ENCODE measurements around the gene CASQ2. TPM values are rescaled to one million over a fixed set of nuclear protein-coding genes. Genes with fewer than 3 reads are reported as not detected.

Gene CASQ2
- total and polyA plus RNA-seq, 9 of the 15 experiments (the other 6 are each of a cell fraction or from before 2014, with no cell fraction given), result not detected

DNA sequence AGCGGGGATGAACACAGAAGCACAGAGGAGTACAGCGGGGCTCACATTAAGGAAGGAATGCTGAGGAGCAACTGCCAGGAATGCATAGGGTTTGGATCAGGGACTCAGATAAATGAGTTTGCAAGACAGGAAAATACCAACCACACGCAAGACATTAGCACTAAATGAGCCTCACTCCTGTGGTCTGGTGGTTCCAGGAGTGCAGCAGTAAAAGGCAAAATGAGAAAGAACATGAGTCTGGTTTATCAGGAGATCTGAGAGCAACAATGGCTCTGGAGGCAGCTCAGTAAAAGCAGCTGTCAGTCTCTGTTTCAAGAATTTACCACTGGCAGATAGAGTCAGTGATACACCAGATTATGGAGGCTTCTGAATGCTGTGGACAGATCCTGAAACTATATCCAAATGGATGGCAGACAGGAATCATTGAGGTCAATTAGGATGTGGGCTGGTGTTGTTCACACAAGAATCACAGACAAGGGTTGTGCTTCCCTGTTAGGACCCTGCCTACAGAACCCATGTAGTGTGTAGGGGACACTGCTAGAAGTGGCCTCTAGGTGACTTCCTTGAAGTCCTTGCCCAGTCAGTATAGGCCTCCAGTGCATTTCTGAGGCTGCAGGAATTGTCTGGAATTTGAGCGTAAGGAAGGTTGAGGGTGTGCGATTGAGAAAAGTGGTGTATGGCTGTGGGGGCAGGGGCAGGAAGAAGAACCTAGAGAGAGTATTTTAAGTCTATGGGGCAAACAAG is 50.3 kb downstream of the CASQ2 start:
- Histone ChIP-seq H3K9me3 (replicated peaks; ENCODE audit: control insufficient read depth, insufficient read depth, low read depth, low read length) (no peaks in the 10 kb centered on the region), H3K9me1 (ENCODE audit: control insufficient read depth, insufficient read depth, low read length) (no peaks in the 10 kb centered on the region), H3K4me1 (replicated peaks in 1 of 2; ENCODE audit: control insufficient read depth in 2 of 2, insufficient read depth in 2 of 2, low read length in 2 of 2) (no peaks in the 10 kb centered on the region), H3K27ac (ENCODE audit: extremely low read depth, low read depth, low read length) (no peak overlapping the region), H3K36me3 (ENCODE audit: control insufficient read depth, insufficient read depth, low read length) (no peaks in the 10 kb centered on the region), H3K9ac (ENCODE audit: insufficient read depth in 1 of 2, low read depth in 2 of 2, low read length in 2 of 2) (no peak overlapping the region), H3K4me3 (no peak overlapping the region), H2AFZ (ENCODE audit: low read depth, low read length) (no peak overlapping the region), H3K27me3 (ENCODE audit: control insufficient read depth in 2 of 2, insufficient read depth in 2 of 2, low read length in 2 of 2) (peaks cover 30 to 34% of the 10 kb centered on the region in 2 experiments), H3K4me2 (ENCODE audit: insufficient read depth, low read length) (no peak overlapping the region), H4K20me1 (replicated peaks; ENCODE audit: control insufficient read depth, insufficient read depth, low read length) (no peaks in the 10 kb centered on the region; the same call in 1 of the 2 replicates), H3K79me2 (ENCODE audit: control insufficient read depth, insufficient read depth, low read length) (no peaks in the 10 kb centered on the region)
- DNase-seq (ENCODE audit: extremely low read depth in 1 of 4, low spot score in 3 of 4) (no peak), FAIRE-seq (no peak), ATAC-seq (peak; percentile 53; the same call in 2 of the 3 replicates)
- in situ Hi-C loops (cut with MboI), result loop anchor here (10.0 kb wide), 1 partner anchor 257 kb away; the partner anchor contains the start of gene SLC22A15
- intact Hi-C loops (cut with micrococcal nuclease), result no loop called here
- whole genome bisulfite sequencing (ENCODE audit: insufficient coverage, low coverage, missing lambda C conversion rate), result 0% methylated on average over 5 of the region's 5 CpGs
- CTCF ChIA-PET (ENCODE audit: low intra/inter-chr PET ratio), result no interaction called here
- BruUV-seq (replicated peaks), result no TSS peak
- TF ChIP-seq MTA2 (IDR thresholded peaks at IDR 0.05; ENCODE audit: low read depth), result no peak
- no peak for TF ChIP-seq STAT5B (CRISPR knock-in tag; IDR thresholded peaks at IDR 0.05)
- no peak for TF ChIP-seq PURB (CRISPR knock-in tag; IDR thresholded peaks at IDR 0.05; ENCODE audit: low read depth)
- no peak for TF ChIP-seq ZNF24 (IDR thresholded peaks at IDR 0.05)
- no peak for TF ChIP-seq POLR2AphosphoS5 (IDR thresholded peaks at IDR 0.05; ENCODE audit: control insufficient read depth, insufficient read depth, low read depth, low read length)
- TF ChIP-seq, protein P1, sequence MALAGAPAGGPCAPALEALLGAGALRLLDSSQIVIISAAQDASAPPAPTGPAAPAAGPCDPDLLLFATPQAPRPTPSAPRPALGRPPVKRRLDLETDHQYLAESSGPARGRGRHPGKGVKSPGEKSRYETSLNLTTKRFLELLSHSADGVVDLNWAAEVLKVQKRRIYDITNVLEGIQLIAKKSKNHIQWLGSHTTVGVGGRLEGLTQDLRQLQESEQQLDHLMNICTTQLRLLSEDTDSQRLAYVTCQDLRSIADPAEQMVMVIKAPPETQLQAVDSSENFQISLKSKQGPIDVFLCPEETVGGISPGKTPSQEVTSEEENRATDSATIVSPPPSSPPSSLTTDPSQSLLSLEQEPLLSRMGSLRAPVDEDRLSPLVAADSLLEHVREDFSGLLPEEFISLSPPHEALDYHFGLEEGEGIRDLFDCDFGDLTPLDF (CRISPR knock-in tag; IDR thresholded peaks at IDR 0.05), result no peak
- no peak for TF ChIP-seq RBFOX2 (IDR thresholded peaks at IDR 0.05; ENCODE audit: low read depth, low read length)
- TF ChIP-seq ZNF766 (CRISPR knock-in tag; conservative IDR thresholded peaks at IDR 0.05), result no peak
- no peak for TF ChIP-seq CEBPB (tag; IDR thresholded peaks at IDR 0.05)
- POLR2A ChIA-PET, result interaction anchor here (0.7 kb wide), 1 partner anchor 10 kb away, joined by 5 read pairs; no protein-coding TSS in a partner anchor

Measured in K562 (cell line).